ENCODE measurements around the gene OR9G1. TPM values are rescaled to one million over a fixed set of nuclear protein-coding genes. Genes with fewer than 3 reads are reported as not detected.

Gene OR9G1
- total RNA-seq, 1 donor from 2014 or later: not detected

GRCh38 chr11:56714206-56714605 lies 15.3 kb downstream of the OR9G1 start:
- no peaks in the 10 kb centered on the region for H3K27me3 Mint-ChIP-seq (ENCODE audit: low read depth)
- no peaks in the 10 kb centered on the region for H3K36me3 Mint-ChIP-seq
- no peak for DNase-seq (ENCODE audit: low spot score in 2 of 2, unreplicated experiment in 2 of 2)
- H3K27ac Mint-ChIP-seq: no peak overlapping the region
- no peak overlapping the region for H3K4me3 Mint-ChIP-seq
- H3K4me1 Mint-ChIP-seq: no peaks in the 10 kb centered on the region
- H3K9me3 Mint-ChIP-seq: peaks cover 16% of the 10 kb centered on the region
- no peak for TF ChIP-seq CTCF (IDR thresholded peaks at IDR 0.05; ENCODE audit: unreplicated experiment)

GRCh38 chr11:56716379-56716854 lies 17.5 kb downstream of the OR9G1 start:
- no peak for DNase-seq (ENCODE audit: low spot score in 2 of 2, unreplicated experiment in 2 of 2)
- no peak overlapping the region for H3K27ac Mint-ChIP-seq
- no peak for TF ChIP-seq CTCF (IDR thresholded peaks at IDR 0.05; ENCODE audit: unreplicated experiment)
- H3K27me3 Mint-ChIP-seq (ENCODE audit: low read depth): no peaks in the 10 kb centered on the region
- no peak overlapping the region for H3K4me3 Mint-ChIP-seq
- H3K9me3 Mint-ChIP-seq: peaks cover 8% of the 10 kb centered on the region
- H3K4me1 Mint-ChIP-seq: no peaks in the 10 kb centered on the region
- no peaks in the 10 kb centered on the region for H3K36me3 Mint-ChIP-seq

GRCh38 chr11:56720513-56720912 lies 21.6 kb downstream of the OR9G1 start:
- Mint-ChIP-seq H3K36me3 (no peaks in the 10 kb centered on the region), H3K4me1 (no peaks in the 10 kb centered on the region), H3K4me3 (no peak overlapping the region), H3K27ac (no peak overlapping the region), H3K9me3 (no peaks in the 10 kb centered on the region), H3K27me3 (ENCODE audit: low read depth) (no peaks in the 10 kb centered on the region)
- no peak for DNase-seq (ENCODE audit: low spot score in 2 of 2, unreplicated experiment in 2 of 2)
- no peak for TF ChIP-seq CTCF (IDR thresholded peaks at IDR 0.05; ENCODE audit: unreplicated experiment)

GRCh38 chr11:56740107-56740506 lies 41.2 kb downstream of the OR9G1 start:
- Mint-ChIP-seq H3K27ac (no peak overlapping the region), H3K27me3 (ENCODE audit: low read depth) (no peaks in the 10 kb centered on the region), H3K9me3 (peaks cover 11% of the 10 kb centered on the region), H3K4me1 (no peaks in the 10 kb centered on the region), H3K36me3 (no peaks in the 10 kb centered on the region), H3K4me3 (no peak overlapping the region)
- no peak for DNase-seq (ENCODE audit: low spot score in 2 of 2, unreplicated experiment in 2 of 2)
- TF ChIP-seq CTCF (IDR thresholded peaks at IDR 0.05; ENCODE audit: unreplicated experiment): no peak

GRCh38 chr11:56740886-56741285 lies 42.0 kb downstream of the OR9G1 start:
- H3K36me3 Mint-ChIP-seq: no peaks in the 10 kb centered on the region
- H3K9me3 Mint-ChIP-seq: peaks cover 11% of the 10 kb centered on the region
- H3K4me3 Mint-ChIP-seq: no peak overlapping the region
- no peak overlapping the region for H3K27ac Mint-ChIP-seq
- H3K4me1 Mint-ChIP-seq: no peaks in the 10 kb centered on the region
- H3K27me3 Mint-ChIP-seq (ENCODE audit: low read depth): no peaks in the 10 kb centered on the region
- no peak for TF ChIP-seq CTCF (IDR thresholded peaks at IDR 0.05; ENCODE audit: unreplicated experiment)
- no peak for DNase-seq (ENCODE audit: low spot score in 2 of 2, unreplicated experiment in 2 of 2)

GRCh38 chr11:56748597-56748996 lies 49.7 kb downstream of the OR9G1 start, which contains the start of gene OR9G4:
TSS of gene OR9G4 (minus strand) at chr11:56748697. CDS start at chr11:56743766, 4,931 bp downstream.
- DNase-seq (ENCODE audit: low spot score in 2 of 2, unreplicated experiment in 2 of 2): no peak
- no peaks in the 10 kb centered on the region for H3K36me3 Mint-ChIP-seq
- peaks cover 3% of the 10 kb centered on the region for H3K9me3 Mint-ChIP-seq
- H3K4me3 Mint-ChIP-seq: no peak within 1 kb of the TSS
- no peaks in the 10 kb centered on the region for H3K27me3 Mint-ChIP-seq (ENCODE audit: low read depth)
- H3K4me1 Mint-ChIP-seq: no peaks in the 10 kb centered on the region
- H3K27ac Mint-ChIP-seq: no peak within 1 kb of the TSS
- TF ChIP-seq CTCF (IDR thresholded peaks at IDR 0.05; ENCODE audit: unreplicated experiment): no peak

Data from mesothelial cell of epicardium (in vitro differentiated cells).